GOT3 (cell line): ENCODE results near the gene PHF12.

Experiments used
- DNase-seq: peaks from one replicate; lab custom pipeline; 2025; ENCODE audit warnings: mixed read lengths; lab: John Stamatoyannopoulos, UW

Gene PHF12

GRCh38 chr17:28954886-28955285, 3.6 kb upstream of the PHF12 start:
- no peak for DNase-seq

DNA sequence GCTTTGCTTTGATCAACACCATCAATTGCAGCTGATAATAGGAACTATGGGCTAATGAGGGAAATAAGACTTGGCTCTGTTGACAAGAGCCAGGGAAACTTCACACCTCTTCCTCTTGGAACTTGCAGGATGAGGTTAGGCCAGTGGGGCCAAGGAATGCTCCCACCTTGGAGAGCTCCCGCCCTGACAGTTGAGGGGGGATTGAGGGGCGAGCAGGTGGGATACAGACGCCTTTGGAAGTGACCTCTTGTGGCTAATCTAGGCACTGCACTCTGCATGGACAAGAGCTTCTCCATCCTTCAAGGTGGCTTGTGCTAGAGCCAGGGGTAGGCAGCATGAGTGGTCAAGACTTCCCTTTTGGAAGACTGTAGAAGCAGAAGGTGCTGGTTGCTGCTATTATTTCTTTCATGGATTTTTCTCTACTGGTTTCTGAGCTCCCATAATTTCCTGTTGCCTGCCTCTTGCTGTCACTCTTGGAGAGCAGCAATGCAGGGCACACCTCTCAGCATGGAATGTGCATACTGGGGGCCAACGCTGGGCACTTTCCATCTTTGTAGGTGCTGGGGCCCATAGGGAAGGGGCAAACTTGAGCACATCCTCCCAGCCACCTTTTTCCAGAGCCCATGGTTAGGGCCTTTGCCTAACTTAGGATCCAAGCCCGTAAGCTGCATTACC, 2.3 kb upstream of the PHF12 start:
- DNase-seq: no peak

DNA sequence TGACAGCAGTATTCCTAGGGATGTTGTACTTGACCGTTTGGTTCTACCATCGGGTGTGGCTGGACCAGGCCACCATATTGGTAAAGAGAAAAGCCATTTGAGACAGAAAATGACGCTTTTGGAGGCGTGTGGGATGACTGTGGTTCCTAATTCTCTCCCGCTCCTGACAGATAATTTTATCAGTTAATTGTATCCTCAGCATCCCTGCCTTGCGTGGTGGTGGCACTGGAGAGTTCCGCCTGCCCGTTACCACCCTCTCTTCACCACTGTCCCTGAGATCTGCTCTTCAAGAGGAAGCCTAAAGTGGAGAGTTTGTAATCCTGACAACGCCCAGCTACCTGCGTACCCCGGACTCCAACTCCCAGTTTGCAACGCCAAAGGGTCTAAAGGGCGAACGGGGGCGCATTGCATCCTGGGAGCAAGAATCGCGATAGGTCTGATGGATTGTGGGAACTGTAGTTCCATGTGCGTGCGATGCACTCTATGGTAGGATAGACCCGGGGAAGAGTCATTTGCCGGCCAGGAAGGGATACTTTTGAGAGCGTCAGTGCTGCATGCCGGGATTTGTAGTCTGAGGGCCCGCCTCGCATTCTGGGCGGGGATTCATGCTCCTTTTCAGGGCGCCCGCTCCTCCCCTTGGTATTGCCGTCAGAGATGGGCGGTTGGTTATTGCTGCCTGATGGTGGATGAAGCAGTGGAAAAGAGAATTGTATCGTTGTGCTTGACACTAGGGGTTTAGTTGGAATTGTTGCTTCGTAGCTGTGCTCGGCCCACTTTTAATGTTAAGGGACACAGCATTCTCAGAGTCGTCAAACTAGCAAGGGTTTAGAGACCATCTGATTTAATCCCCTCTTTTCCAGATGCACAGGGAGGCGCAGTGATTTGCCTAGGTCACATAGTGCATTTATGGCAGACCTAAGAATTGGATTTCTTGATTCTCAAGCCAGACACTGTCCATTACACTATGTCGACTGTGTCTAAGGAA, 965 bp upstream of the PHF12 start:
- peak; percentile 87 for DNase-seq

DNA sequence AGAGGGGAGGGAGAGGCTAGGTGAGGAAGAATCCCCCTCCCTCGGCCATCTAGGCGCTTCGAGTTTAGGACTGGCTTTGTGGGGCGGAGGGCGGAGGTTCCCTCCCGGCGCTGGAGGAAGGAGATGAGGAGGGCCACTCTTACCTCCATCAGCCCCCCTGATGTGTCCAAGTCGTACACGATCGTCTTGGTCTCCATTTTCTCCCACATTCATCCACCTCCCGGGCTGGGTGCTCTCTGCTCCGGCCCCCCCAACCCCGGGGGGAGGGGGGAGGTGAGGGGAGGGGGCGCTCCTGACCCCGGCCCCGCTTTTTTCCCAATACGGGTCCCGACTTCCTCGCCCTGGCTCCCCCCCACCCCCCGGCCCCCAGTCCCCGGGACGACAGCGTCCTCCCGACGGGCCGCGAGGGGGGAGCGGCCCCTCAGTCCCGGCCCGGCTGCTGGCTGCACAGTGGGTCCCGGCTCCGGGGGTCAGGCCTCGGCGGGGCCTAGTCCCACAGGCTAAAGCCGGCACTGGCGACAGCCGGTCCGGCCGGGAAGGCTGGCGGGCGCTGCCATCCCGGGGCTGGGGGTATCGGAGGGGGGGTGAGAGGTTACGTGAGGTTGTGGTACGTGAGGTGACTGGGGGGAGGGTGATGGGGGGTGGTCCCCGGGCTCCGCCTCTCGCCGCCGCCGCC, 428 bp downstream of the PHF12 start:
- no peak for DNase-seq

DNA sequence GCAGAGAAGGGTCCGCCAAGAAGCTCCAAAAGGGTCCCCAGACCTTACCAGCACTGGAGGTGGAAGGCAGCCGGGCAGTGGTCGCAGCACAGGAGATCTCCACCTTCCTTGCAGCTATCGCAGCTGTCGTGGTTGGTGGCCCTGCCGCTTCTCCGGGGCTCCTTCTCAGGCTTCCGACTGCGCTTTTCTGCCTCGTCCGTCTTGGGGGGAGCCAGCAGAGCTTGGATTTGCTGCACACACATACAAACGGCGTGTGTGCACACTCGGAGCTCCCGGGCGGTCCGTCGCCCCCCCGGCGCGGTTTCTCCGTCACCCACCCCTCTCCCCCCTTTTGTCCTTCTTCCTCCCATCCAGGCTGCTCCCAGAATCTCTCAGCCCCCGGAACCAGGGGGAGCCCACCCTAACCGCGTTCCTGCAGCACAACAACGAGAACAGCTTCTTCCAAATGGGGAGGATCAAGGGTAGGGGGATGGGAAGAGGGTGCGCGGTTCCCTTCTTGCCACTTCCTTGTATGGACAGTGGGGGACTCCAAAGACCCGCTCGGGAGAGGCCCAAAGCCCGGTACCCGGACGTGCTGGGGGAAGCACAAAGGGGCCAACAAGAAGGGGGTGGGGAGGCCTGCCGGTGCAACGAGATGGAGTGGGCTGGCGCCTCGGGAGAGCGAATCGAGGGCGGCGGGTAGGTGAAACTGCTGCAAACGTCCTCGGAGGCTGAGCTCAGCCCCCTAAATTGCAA, 1.1 kb downstream of the PHF12 start:
- no peak for DNase-seq

- no peak for DNase-seq
Measured at GRCh38 chr17:28949185-28950016, 1.9 kb downstream of the PHF12 start.

DNA sequence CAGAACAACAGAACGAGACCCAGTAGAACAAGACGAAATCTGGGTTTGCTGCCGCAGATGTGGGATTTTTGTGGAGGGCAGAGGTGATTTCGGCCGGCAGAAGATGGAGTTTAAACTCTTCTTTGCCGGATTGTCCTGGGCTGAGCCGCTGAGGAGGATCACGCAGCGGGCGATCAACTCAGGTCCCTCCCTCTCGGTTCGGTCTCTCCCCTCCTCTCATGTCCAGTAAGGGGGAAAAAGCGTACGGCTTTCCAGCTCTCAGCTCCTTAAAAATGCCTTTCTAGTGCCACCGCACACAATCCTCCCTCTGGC, 2.5 kb downstream of the PHF12 start:
- no peak for DNase-seq

DNA sequence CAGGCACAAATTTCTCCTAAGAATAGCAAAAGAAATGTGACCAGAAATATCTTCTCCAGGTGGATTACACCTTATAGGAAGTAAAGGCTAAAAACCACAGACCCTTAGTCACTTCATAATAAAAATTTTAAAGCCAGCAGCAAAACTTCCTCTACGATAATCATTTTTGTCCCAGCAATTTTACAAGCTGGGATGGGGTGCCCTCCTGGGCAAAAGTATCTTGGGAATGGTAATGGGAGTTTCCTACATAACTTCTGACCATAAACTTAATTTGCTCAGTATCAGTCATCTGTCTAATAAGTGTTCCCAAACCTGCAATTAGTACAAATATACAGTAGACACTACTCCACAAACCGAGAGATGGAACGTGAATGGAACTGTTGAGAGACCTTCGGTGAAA, 3.0 kb downstream of the PHF12 start:
- DNase-seq: no peak

- no peak for DNase-seq
Measured at GRCh38 chr17:28947639-28948038, 3.7 kb downstream of the PHF12 start.

- no peak for DNase-seq
Measured at GRCh38 chr17:28946239-28946638, 5.1 kb downstream of the PHF12 start.

- no peak for DNase-seq
Measured at GRCh38 chr17:28944862-28945741, 6.2 kb downstream of the PHF12 start.

DNA sequence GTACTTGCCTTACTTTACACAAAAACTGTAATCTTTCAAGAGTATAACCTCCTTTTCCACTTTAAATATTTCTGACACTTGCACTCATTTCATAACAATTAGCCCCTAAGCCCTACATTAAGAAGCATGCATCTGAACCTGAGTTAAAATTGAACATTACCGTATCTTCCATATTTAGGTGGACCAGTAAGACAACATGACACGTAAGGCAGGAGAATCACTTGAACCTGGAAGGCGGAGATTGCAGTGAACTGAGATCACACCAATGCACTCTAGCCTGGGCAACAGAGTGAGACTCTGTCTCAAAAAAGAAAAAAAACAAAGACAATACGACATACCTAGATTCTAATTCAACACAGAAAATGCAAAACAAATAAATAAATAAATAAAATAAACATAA, 7.0 kb downstream of the PHF12 start:
- no peak for DNase-seq

DNA sequence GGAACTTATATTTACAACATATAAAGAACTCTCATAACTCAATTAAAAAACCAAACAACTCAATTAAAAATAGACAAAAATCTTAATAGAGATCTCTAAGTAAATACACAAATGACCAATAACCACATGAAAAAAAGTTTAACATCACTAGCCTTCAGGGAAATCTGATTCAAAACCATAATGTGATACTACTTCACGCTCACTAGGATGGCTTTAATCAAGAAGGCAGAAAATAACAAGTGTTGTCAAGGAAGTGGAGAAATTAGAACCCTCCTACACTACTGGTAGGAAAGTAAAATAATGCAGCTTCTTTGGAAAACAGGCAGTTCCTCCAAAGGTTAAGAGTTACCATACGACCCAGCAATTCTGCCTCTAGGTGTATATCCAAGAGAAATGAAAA, 8.4 kb downstream of the PHF12 start:
- DNase-seq: no peak

GRCh38 chr17:28941251-28941650, 10.1 kb downstream of the PHF12 start:
- DNase-seq: no peak

- DNase-seq: no peak
Measured at GRCh38 chr17:28940675-28941074, 10.6 kb downstream of the PHF12 start.

DNA sequence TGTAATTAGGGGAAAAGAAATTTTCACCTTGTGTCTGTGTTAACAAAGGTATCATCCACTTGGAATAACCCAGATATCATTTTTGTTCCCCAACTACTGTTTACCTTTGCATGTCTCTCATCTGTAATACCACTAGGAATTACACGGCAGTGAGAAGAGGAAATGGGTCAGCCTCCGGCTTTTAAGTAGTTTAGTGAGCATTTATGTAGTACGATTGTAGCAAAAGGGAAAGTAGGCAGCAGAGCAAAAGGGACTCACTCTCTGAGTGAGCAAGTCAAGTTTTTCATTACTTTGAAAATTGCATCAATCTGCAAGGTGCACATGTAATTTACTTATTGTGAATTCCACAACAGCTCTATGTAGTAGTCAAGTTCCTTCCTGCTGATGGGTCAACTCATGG, 11.2 kb downstream of the PHF12 start:
- DNase-seq: no peak

- no peak for DNase-seq
Measured at GRCh38 chr17:28938552-28938951, 12.8 kb downstream of the PHF12 start.

GRCh38 chr17:28937044-28937729, 14.1 kb downstream of the PHF12 start:
- DNase-seq: no peak

DNA sequence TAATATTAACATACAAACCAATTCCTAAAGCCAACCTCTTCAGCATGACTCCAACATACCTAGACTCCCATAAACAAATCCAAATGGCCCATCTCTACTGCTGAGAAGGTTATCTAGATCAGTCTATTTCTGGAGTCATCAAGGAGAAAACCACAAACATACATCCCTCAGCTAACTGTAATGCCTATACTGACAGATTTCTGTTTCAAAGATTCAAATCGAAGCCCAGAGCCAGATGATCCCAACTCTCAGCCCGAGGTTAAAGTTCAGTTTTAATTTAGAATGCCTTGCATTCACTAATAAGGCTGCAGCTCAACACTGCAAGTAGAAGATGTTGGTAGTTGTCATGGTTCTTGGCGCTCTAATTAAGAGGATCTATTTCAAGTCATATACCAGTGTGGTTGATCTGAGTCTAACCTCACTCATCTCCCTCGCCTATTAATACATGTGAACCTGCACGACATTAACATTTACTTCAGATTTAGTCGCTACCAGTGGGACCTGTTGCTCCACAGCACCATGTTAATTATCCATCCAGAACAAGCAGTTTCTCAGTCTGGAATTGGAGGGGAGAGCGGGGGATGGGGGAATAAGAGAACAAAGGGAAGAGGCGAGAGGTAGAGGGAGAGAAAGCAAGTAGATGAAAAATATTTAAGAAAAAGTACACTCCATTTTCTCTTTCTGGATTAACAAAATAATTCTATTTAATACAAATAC, 15.4 kb downstream of the PHF12 start:
- DNase-seq: no peak
